BLaER1 treated with 17β-estradiol and CSF1 and Interleukin-3, amounts not matched to agents 10 nM and 100 nM (cell line): ENCODE results near the gene ACTG1.
A peak's percentile ranks its signal among the peaks of the same experiment; 100 is the strongest.

Experiments
- H3K27ac ChIP-seq, 11 experiments: shearing (Covaris generic); formaldehyde crosslinking; 2 replicates each; pipeline ENCODE4 v1.8.1; 2022
- H3K27me3 ChIP-seq, 11 experiments: shearing (Covaris generic); formaldehyde crosslinking; 2 replicates each; pipeline ENCODE4 v1.8.1; 2022
- H3K36me3 ChIP-seq, 11 experiments: shearing (Covaris generic); formaldehyde crosslinking; 2 replicates each; pipeline ENCODE4 v1.8.1; 2022
- H3K4me1 ChIP-seq, 10 experiments: shearing (Covaris generic); formaldehyde crosslinking; 2 replicates each; pipeline ENCODE4 v1.8.1; 2022
- H3K4me2 ChIP-seq, 11 experiments: shearing (Covaris generic); formaldehyde crosslinking; 2 replicates each; pipeline ENCODE4 v1.8.1; 2022
- H3K4me3 ChIP-seq, 10 experiments: shearing (Covaris generic); formaldehyde crosslinking; 2 replicates each; pipeline ENCODE4 v1.8.1; 2022
- H3K9ac ChIP-seq, 11 experiments: shearing (Covaris generic); formaldehyde crosslinking; 2 replicates each; pipeline ENCODE4 v1.8.1; 2022
- H3K9me3 ChIP-seq, 11 experiments: shearing (Covaris generic); formaldehyde crosslinking; replicated peaks in 1 of 11; 2 replicates each; pipeline ENCODE4 v1.8.1; 2022
- H4K20me1 ChIP-seq, 11 experiments: shearing (Covaris generic); formaldehyde crosslinking; 2 replicates each; pipeline ENCODE4 v1.8.1; 2022
- Cebpa-rat ChIP-seq, 11 experiments: shearing (Covaris generic); IDR thresholded peaks; 2 replicates each; pipeline ENCODE4 v1.8.1; 2022

ACTG1 gene

GRCh38 chr17:81553616-81554181, 41.1 kb upstream of the ACTG1 start:
- peak overlapping the region; percentile 75 to 99 (median 94) for H3K4me3 ChIP-seq
- no peaks in the 10 kb centered on the region for H3K27me3 ChIP-seq
- peak overlapping the region; percentile 93 to 99 (median 98) for H3K4me2 ChIP-seq
- H4K20me1 ChIP-seq = peaks cover 28 to 77% (median 50%) of the 10 kb centered on the region in 11 experiments; a peak in 20 of 22 replicates
- peak overlapping the region; percentile 79 to 94 (median 89); a peak in 21 of 22 replicates for H3K9ac ChIP-seq
- H3K4me1 ChIP-seq = peaks cover 32 to 79% (median 48%) of the 10 kb centered on the region in 10 experiments
- peaks cover 25 to 57% (median 53%) of the 10 kb centered on the region in 11 experiments for H3K36me3 ChIP-seq
- peak overlapping the region in 9 of 11 experiments; percentile 26 to 82 (median 74); a peak in 15 of 22 replicates for H3K27ac ChIP-seq
- no peaks in the 10 kb centered on the region for H3K9me3 ChIP-seq
- TF ChIP-seq Cebpa-rat (IDR thresholded peaks at IDR 0.05) = no peak

GRCh38 chr17:81553018-81553615, 40.5 kb upstream of the ACTG1 start:
- H3K36me3 ChIP-seq = peaks cover 25 to 57% (median 52%) of the 10 kb centered on the region in 11 experiments
- H3K9ac ChIP-seq = peak overlapping the region; percentile 79 to 94 (median 89)
- peaks cover 28 to 72% (median 50%) of the 10 kb centered on the region in 11 experiments; a peak in 20 of 22 replicates for H4K20me1 ChIP-seq
- H3K27me3 ChIP-seq = no peaks in the 10 kb centered on the region
- H3K4me1 ChIP-seq = peaks cover 32 to 73% (median 48%) of the 10 kb centered on the region in 10 experiments
- H3K4me2 ChIP-seq = peak overlapping the region; percentile 93 to 99 (median 98)
- peak overlapping the region; percentile 75 to 99 (median 94) for H3K4me3 ChIP-seq
- H3K27ac ChIP-seq = peak overlapping the region; percentile 22 to 82 (median 74); a peak in 21 of 22 replicates
- no peaks in the 10 kb centered on the region for H3K9me3 ChIP-seq
- no peak for TF ChIP-seq Cebpa-rat (IDR thresholded peaks at IDR 0.05)

DNA sequence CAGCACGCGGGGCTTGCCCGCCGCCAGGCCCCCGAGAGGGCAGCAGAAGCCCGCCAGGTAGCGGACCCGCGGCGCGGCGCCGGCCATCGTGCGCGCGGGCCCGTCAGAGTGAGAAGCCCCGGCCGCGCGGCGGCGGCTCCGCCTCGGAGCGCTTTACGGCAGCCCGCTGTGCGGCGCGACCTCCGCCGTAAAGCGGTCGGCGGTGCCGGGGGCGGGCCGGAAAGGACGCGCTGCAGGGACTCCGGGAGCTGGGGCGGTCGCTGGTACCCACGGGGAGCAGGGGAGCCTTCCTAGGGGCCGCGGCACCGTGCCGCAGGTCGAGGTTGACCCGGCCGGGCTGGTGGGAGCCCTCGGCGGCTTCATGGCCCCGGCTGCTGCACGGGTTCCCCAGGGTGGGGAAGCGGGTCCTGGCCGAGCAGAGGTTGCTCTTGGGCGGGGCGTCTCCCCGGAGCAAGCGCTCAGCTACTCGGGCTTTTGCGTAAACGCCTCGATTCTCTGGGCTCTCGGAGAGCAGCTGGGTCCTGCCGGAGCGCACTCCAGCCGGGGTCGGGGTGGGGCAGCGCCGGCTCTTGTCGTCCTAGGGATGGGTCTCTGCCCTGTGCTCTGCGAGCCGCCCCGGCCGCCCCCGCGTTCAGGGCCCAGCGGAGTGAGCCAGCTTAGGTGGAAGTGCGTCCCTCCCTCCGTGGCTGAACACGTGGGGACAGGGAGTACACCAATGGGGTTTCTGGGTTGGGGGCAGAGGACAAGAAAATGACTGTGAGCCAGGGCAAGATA, 39.8 kb upstream of the ACTG1 start, which contains the start of gene FAAP100:
FAAP100 (minus strand) TSS at position 110 of the 774 bp plus-strand sequence; CDS start at position 87, 23 bp downstream.
- Histone ChIP-seq H3K27ac (peak within 1 kb of the TSS; percentile 22 to 82 (median 74); a peak in 21 of 22 replicates), H3K4me1 (peaks cover 32 to 66% (median 48%) of the 10 kb centered on the region in 10 experiments), H3K27me3 (no peaks in the 10 kb centered on the region), H3K9ac (peak within 1 kb of the TSS; percentile 79 to 94 (median 89)), H3K9me3 (no peaks in the 10 kb centered on the region), H3K4me3 (peak within 1 kb of the TSS; percentile 75 to 99 (median 94)), H3K4me2 (peak within 1 kb of the TSS; percentile 93 to 99 (median 98)), H3K36me3 (peaks cover 25 to 57% (median 52%) of the 10 kb centered on the region in 11 experiments; a peak in 21 of 22 replicates), H4K20me1 (peaks cover 21 to 71% (median 50%) of the 10 kb centered on the region in 11 experiments; a peak in 20 of 22 replicates)
- TF ChIP-seq Cebpa-rat (IDR thresholded peaks at IDR 0.05) = no peak; a peak in 1 of 22 replicates

DNA sequence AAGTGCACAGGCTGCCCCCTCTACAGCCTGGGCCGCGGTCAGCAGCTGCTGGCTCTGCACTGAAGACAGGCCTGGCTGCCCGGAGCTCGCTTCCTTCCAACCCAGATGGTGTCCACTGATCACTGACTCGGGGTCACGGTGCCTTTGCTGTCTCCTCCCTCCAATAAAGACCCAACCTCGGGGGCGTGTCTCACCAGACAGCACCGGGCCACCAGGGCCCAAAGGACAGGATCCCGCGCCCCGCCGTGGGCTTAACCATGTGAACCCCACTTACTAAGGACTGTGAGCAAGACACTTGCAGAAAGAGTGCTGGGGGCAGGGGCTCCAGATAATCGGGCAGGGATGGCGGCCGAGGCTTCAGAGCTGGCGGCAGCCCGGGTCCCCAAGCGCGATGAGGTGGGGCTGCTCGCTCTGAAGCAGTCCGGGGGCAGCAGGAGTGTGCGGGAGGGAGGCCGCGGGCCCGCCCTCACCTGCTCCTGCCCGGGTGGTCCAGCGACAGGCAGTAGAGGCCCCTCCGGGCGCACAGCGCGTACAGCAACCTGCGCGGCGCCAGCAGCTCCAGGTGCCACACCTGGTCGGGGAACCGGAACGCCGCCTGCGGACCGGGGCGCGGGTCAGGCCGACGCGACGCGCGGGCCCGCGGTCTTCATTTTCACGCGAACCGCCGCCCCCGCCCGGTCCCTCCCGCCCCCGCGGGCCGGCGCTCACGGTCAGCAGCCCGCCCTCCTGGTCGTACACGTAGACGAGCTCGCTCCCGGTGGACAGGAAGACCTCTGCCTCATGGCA, 39.1 kb upstream of the ACTG1 start:
- Histone ChIP-seq H3K4me2 (peak overlapping the region; percentile 92 to 99 (median 97)), H3K27me3 (no peaks in the 10 kb centered on the region), H4K20me1 (peaks cover 13 to 71% (median 47%) of the 10 kb centered on the region in 11 experiments; a peak in 19 of 22 replicates), H3K4me1 (peaks cover 32 to 59% (median 46%) of the 10 kb centered on the region in 10 experiments), H3K9me3 (no peaks in the 10 kb centered on the region), H3K27ac (peak overlapping the region; percentile 22 to 82 (median 74); a peak in 21 of 22 replicates), H3K36me3 (peaks cover 31 to 57% (median 52%) of the 10 kb centered on the region in 11 experiments), H3K9ac (peak overlapping the region; percentile 79 to 94 (median 89)), H3K4me3 (peak overlapping the region; percentile 75 to 99 (median 94))
- no peak for TF ChIP-seq Cebpa-rat (IDR thresholded peaks at IDR 0.05)

GRCh38 chr17:81550830-81551457, 38.3 kb upstream of the ACTG1 start:
- Histone ChIP-seq H3K9ac (peak overlapping the region; percentile 79 to 94 (median 89)), H3K27ac (peak overlapping the region in 1 of 11 experiments; percentile 81; a peak in 5 of 22 replicates), H3K4me3 (peak overlapping the region; percentile 75 to 99 (median 94)), H3K27me3 (no peaks in the 10 kb centered on the region), H3K4me2 (peak overlapping the region; percentile 92 to 99 (median 97)), H3K4me1 (peaks cover 32 to 51% (median 42%) of the 10 kb centered on the region in 10 experiments), H3K9me3 (no peaks in the 10 kb centered on the region), H3K36me3 (peaks cover 35 to 57% (median 52%) of the 10 kb centered on the region in 11 experiments), H4K20me1 (peaks cover 7 to 71% (median 43%) of the 10 kb centered on the region in 11 experiments; a peak in 19 of 22 replicates)
- no peak for TF ChIP-seq Cebpa-rat (IDR thresholded peaks at IDR 0.05)

GRCh38 chr17:81550285-81550684, 37.7 kb upstream of the ACTG1 start:
- H3K27ac ChIP-seq = no peak overlapping the region
- peak overlapping the region; percentile 92 to 99 (median 97); a peak in 17 of 22 replicates for H3K4me2 ChIP-seq
- no peaks in the 10 kb centered on the region for H3K27me3 ChIP-seq
- H3K9ac ChIP-seq = peak overlapping the region in 8 of 11 experiments; percentile 19 to 94 (median 86); a peak in 10 of 22 replicates
- peaks cover 32 to 45% (median 40%) of the 10 kb centered on the region in 10 experiments for H3K4me1 ChIP-seq
- H3K4me3 ChIP-seq = peak overlapping the region in 5 of 10 experiments; percentile 75 to 99 (median 94); a peak in 2 of 20 replicates
- H3K36me3 ChIP-seq = peaks cover 42 to 58% (median 56%) of the 10 kb centered on the region in 11 experiments
- no peak for TF ChIP-seq Cebpa-rat (IDR thresholded peaks at IDR 0.05)
- H3K9me3 ChIP-seq = no peaks in the 10 kb centered on the region
- peaks cover 4 to 77% (median 45%) of the 10 kb centered on the region in 11 experiments; a peak in 19 of 22 replicates for H4K20me1 ChIP-seq

GRCh38 chr17:81549826-81550225, 37.2 kb upstream of the ACTG1 start:
- Histone ChIP-seq H3K27me3 (no peaks in the 10 kb centered on the region), H3K4me1 (peaks cover 32 to 40% (median 36%) of the 10 kb centered on the region in 10 experiments), H3K9ac (peak overlapping the region in 7 of 11 experiments; percentile 19 to 94 (median 87); a peak in 8 of 22 replicates), H3K4me3 (no peak overlapping the region), H3K36me3 (peaks cover 45 to 63% (median 60%) of the 10 kb centered on the region in 11 experiments), H4K20me1 (peaks cover 4 to 79% (median 48%) of the 10 kb centered on the region in 11 experiments; a peak in 19 of 22 replicates), H3K9me3 (no peaks in the 10 kb centered on the region), H3K27ac (no peak overlapping the region), H3K4me2 (peak overlapping the region in 10 of 11 experiments; percentile 92 to 99 (median 97); a peak in 10 of 22 replicates)
- TF ChIP-seq Cebpa-rat (IDR thresholded peaks at IDR 0.05) = no peak
